ENCODE measurements around the gene SRCIN1. TPM values are rescaled to one million over a fixed set of nuclear protein-coding genes. Genes with fewer than 3 reads are reported as not detected.
"Not testable (repeated sequence)": the region's sequence is repeated elsewhere in the genome, so short reads cannot be mapped to it uniquely, and the experiment has no call there.

SRCIN1 gene
- total and polyA plus RNA-seq, 2 donors (not counting 1 experiment from before 2014, with no cell fraction given) = 0.44 to 1.1 TPM

DNA sequence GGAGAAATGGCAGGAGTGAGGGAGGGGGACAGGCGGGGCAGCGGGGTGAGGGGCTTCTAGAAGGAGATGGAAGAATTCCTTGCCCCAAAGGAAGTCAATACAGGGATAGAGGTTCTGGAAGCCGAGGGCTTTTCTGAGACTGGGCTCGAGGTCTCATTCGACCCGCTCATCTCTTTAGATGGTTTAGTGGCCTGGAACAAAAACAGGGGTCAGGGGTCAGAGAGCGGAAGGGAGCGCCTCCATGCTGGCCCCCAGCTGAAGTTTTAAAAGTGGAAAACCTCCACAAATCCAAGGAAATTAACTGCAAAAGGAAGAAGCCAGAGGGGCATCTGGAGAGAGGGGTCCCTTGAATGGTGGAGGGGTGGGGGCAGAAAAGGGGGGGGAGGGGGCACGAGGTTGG is 72.5 kb downstream of the SRCIN1 start:
- Histone ChIP-seq H3K27ac (ENCODE audit: low read length in 2 of 2) (no peak overlapping the region), H2AFZ (ENCODE audit: insufficient read depth, low read depth, low read length, poor library complexity, severe bottlenecking) (no peak overlapping the region), H3K79me2 (ENCODE audit: control insufficient read depth, insufficient read depth, low read length) (no peaks in the 10 kb centered on the region), H3K9ac (ENCODE audit: low read length) (no peak overlapping the region), H3K9me3 (ENCODE audit: control extremely low read depth in 1 of 3, control insufficient read depth in 2 of 3, insufficient read depth in 1 of 3, low read length in 2 of 3) (no peaks in the 10 kb centered on the region), H3K4me3 (ENCODE audit: control extremely low read depth in 1 of 5, extremely low read depth in 1 of 5, insufficient read depth in 1 of 5, low read depth in 2 of 5, low read length in 4 of 5) (no peak overlapping the region), H3K27me3 (replicated peaks in 1 of 4; ENCODE audit: control extremely low read depth in 1 of 4, control insufficient read depth in 3 of 4, insufficient read depth in 4 of 4, low read length in 3 of 4) (peaks cover 0 to 5% (median 0%) of the 10 kb centered on the region in 4 experiments), H3K4me1 (ENCODE audit: control insufficient read depth in 2 of 2, insufficient read depth in 2 of 2, low read length in 2 of 2) (no peaks in the 10 kb centered on the region), H3K36me3 (replicated peaks in 1 of 2; ENCODE audit: control extremely low read depth in 1 of 2, control insufficient read depth in 1 of 2, extremely low read depth in 1 of 2, insufficient read depth in 2 of 2, low read length in 1 of 2) (no peaks in the 10 kb centered on the region), H4K20me1 (ENCODE audit: control insufficient read depth, insufficient read depth, low read length, poor library complexity, severe bottlenecking) (no peaks in the 10 kb centered on the region), H3K4me2 (replicated peaks; ENCODE audit: low read depth, low read length, poor library complexity, severe bottlenecking) (no peak overlapping the region)
- 96% methylated on average over 4 of the region's 9 CpGs for WGBS (ENCODE audit: insufficient coverage)
- H3K9me3 Mint-ChIP-seq (ENCODE audit: insufficient read depth) = no peaks in the 10 kb centered on the region
- TF ChIP-seq EZH2 (IDR thresholded peaks at IDR 0.05; ENCODE audit: borderline replicate concordance, insufficient read depth, low read depth, low read length, poor library complexity, severe bottlenecking) = no peak
- no peak for TF ChIP-seq CTCF (IDR thresholded peaks at IDR 0.05)
- H3K27ac Mint-ChIP-seq = no peak overlapping the region
- H3K27me3 Mint-ChIP-seq = peaks cover 35% of the 10 kb centered on the region
- ATAC-seq (ENCODE audit: low read depth) (no peak), DNase-seq (no peak)
- intact Hi-C loops (cut with micrococcal nuclease) = no loop called here
- POLR2A ChIA-PET = interaction anchor here (0.6 kb wide), 1 partner anchor 53 kb away, joined by 4 read pairs; no protein-coding TSS in a partner anchor
- no peaks in the 10 kb centered on the region for H3K4me1 Mint-ChIP-seq
- CTCF ChIA-PET = no interaction called here
- H3K4me3 Mint-ChIP-seq = no peak overlapping the region

GRCh38 chr17:38532451-38532850 is 73.3 kb downstream of the SRCIN1 start:
- Histone ChIP-seq H3K9me3 (ENCODE audit: control extremely low read depth in 1 of 3, control insufficient read depth in 2 of 3, insufficient read depth in 1 of 3, low read length in 2 of 3) (no peaks in the 10 kb centered on the region), H2AFZ (ENCODE audit: insufficient read depth, low read depth, low read length, poor library complexity, severe bottlenecking) (no peak overlapping the region), H3K4me3 (ENCODE audit: control extremely low read depth in 1 of 5, extremely low read depth in 1 of 5, insufficient read depth in 1 of 5, low read depth in 2 of 5, low read length in 4 of 5) (no peak overlapping the region), H3K79me2 (ENCODE audit: control insufficient read depth, insufficient read depth, low read length) (no peaks in the 10 kb centered on the region), H3K27ac (ENCODE audit: low read length in 2 of 2) (no peak overlapping the region), H3K4me2 (replicated peaks; ENCODE audit: low read depth, low read length, poor library complexity, severe bottlenecking) (no peak overlapping the region), H3K36me3 (replicated peaks in 1 of 2; ENCODE audit: control extremely low read depth in 1 of 2, control insufficient read depth in 1 of 2, extremely low read depth in 1 of 2, insufficient read depth in 2 of 2, low read length in 1 of 2) (no peaks in the 10 kb centered on the region), H3K27me3 (replicated peaks in 1 of 4; ENCODE audit: control extremely low read depth in 1 of 4, control insufficient read depth in 3 of 4, insufficient read depth in 4 of 4, low read length in 3 of 4) (peaks cover 0 to 5% (median 0%) of the 10 kb centered on the region in 4 experiments), H3K9ac (ENCODE audit: low read length) (no peak overlapping the region), H3K4me1 (ENCODE audit: control insufficient read depth in 2 of 2, insufficient read depth in 2 of 2, low read length in 2 of 2) (no peaks in the 10 kb centered on the region), H4K20me1 (ENCODE audit: control insufficient read depth, insufficient read depth, low read length, poor library complexity, severe bottlenecking) (no peaks in the 10 kb centered on the region)
- no peak overlapping the region for H3K27ac Mint-ChIP-seq
- peaks cover 42% of the 10 kb centered on the region for H3K27me3 Mint-ChIP-seq
- no peaks in the 10 kb centered on the region for H3K4me1 Mint-ChIP-seq
- no peaks in the 10 kb centered on the region for H3K9me3 Mint-ChIP-seq (ENCODE audit: insufficient read depth)
- no peak for TF ChIP-seq EZH2 (IDR thresholded peaks at IDR 0.05; ENCODE audit: borderline replicate concordance, insufficient read depth, low read depth, low read length, poor library complexity, severe bottlenecking)
- TF ChIP-seq CTCF (IDR thresholded peaks at IDR 0.05) = no peak
- no peak for ATAC-seq (ENCODE audit: low read depth)
- peak; percentile 4 for DNase-seq
- CTCF ChIA-PET = no interaction called here
- intact Hi-C loops (cut with micrococcal nuclease) = no loop called here
- H3K4me3 Mint-ChIP-seq = no peak overlapping the region
- POLR2A ChIA-PET = no interaction called here
- WGBS (ENCODE audit: insufficient coverage) = 93% methylated on average over 11 of the region's 16 CpGs

DNA sequence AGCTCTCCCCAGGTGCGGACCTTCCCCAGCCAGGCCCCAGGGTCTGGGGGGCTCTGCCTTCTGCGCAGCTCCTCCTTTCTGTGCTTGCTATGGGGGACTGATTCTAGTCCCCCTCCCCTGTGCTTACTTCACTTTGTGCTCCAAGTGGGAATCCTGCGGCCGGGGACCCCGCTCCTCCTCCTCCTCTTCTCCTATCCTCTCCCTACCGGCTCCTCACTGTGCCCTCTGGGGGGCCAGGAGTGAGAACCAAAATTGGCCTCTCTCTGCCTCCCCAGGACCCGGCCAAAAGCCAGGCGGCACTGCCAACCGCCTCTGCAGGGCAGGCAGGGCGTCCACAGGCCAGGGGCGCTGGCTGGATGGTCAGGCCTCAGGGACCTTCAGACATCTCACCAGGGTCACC is 74.0 kb downstream of the SRCIN1 start:
- H2AFZ ChIP-seq (ENCODE audit: insufficient read depth, low read depth, low read length, poor library complexity, severe bottlenecking); H3K9me3 Mint-ChIP-seq (ENCODE audit: insufficient read depth); POLR2A ChIA-PET: not testable (repeated sequence)

More for the DNA sequence above, 74.0 kb downstream of the SRCIN1 start:
- H3K36me3 ChIP-seq (replicated peaks in 1 of 2; ENCODE audit: control extremely low read depth in 1 of 2, control insufficient read depth in 1 of 2, extremely low read depth in 1 of 2, insufficient read depth in 2 of 2, low read length in 1 of 2); H3K4me1 ChIP-seq (ENCODE audit: control insufficient read depth in 2 of 2, insufficient read depth in 2 of 2, low read length in 2 of 2); H3K4me1 Mint-ChIP-seq; H3K9me3 ChIP-seq (ENCODE audit: control extremely low read depth in 1 of 3, control insufficient read depth in 2 of 3, insufficient read depth in 1 of 3, low read length in 2 of 3); H3K4me3 ChIP-seq (ENCODE audit: control extremely low read depth in 1 of 5, extremely low read depth in 1 of 5, insufficient read depth in 1 of 5, low read depth in 2 of 5, low read length in 4 of 5); H3K9ac ChIP-seq (ENCODE audit: low read length); H3K27ac ChIP-seq (ENCODE audit: low read length in 2 of 2); ATAC-seq (ENCODE audit: low read depth); DNase-seq; intact Hi-C loops (cut with micrococcal nuclease); H3K4me2 ChIP-seq (replicated peaks; ENCODE audit: low read depth, low read length, poor library complexity, severe bottlenecking); CTCF ChIA-PET; H3K27ac Mint-ChIP-seq; H3K4me3 Mint-ChIP-seq; H3K79me2 ChIP-seq (ENCODE audit: control insufficient read depth, insufficient read depth, low read length); H3K27me3 ChIP-seq (replicated peaks in 1 of 4; ENCODE audit: control extremely low read depth in 1 of 4, control insufficient read depth in 3 of 4, insufficient read depth in 4 of 4, low read length in 3 of 4); H4K20me1 ChIP-seq (ENCODE audit: control insufficient read depth, insufficient read depth, low read length, poor library complexity, severe bottlenecking): not testable (repeated sequence)
- 83% methylated on average over 8 of the region's 11 CpGs for WGBS (ENCODE audit: insufficient coverage)
- peaks cover 42% of the 10 kb centered on the region for H3K27me3 Mint-ChIP-seq

Measured in B cell (primary cell).